Liver (tissue), 9 donors: ENCODE data around the gene COL19A1. TPM values are rescaled to one million over a fixed set of nuclear protein-coding genes. Genes with fewer than 3 reads are reported as not detected.

Experiments
- DNase-seq: peaks from one replicate; pipeline ENCODE4 v3.0.0-alpha.2; 2017; ENCODE audit warnings: low spot score
- H3K27ac ChIP-seq, 2 donors: one replicate each; pipeline ENCODE4 v1.7.0; 2013; ENCODE audit warnings: inconsistent platforms in 2 of 2, low read length in 2 of 2, control low read depth in 1 of 2, low read depth in 1 of 2, mild to moderate bottlenecking in 1 of 2
- H3K27me3 ChIP-seq, 4 donors: one replicate each; pipeline versions ENCODE4 v1.6.1 to v1.7.0; 2013; ENCODE audit warnings: low read length in 3 of 4, inconsistent platforms in 1 of 4, mild to moderate bottlenecking in 1 of 4, moderate library complexity in 1 of 4; ENCODE audit not compliant: control insufficient read depth in 4 of 4, insufficient read depth in 4 of 4
- H3K36me3 ChIP-seq, 4 donors: one replicate each; pipeline versions ENCODE4 v1.6.1 to v1.7.0; 2013; ENCODE audit warnings: low read length in 3 of 4, mild to moderate bottlenecking in 3 of 4, low read depth in 1 of 4, moderate library complexity in 1 of 4; ENCODE audit not compliant: control insufficient read depth in 4 of 4, insufficient read depth in 3 of 4
- H3K4me1 ChIP-seq, 4 donors: one replicate each; pipeline versions ENCODE4 v1.6.1 to v1.7.0; 2013; ENCODE audit warnings: low read length in 3 of 4, mild to moderate bottlenecking in 3 of 4, moderate library complexity in 1 of 4; ENCODE audit not compliant: control insufficient read depth in 4 of 4, insufficient read depth in 4 of 4
- H3K4me3 ChIP-seq, 3 donors: one replicate each; pipeline versions ENCODE4 v1.6.1 to v1.7.0; 2013; ENCODE audit warnings: low read length in 3 of 3, control low read depth in 1 of 3, low read depth in 1 of 3, mild to moderate bottlenecking in 1 of 3
- H3K9ac ChIP-seq, 2 donors: one replicate each; pipeline ENCODE4 v1.7.0; 2013; ENCODE audit warnings: low read length in 2 of 2, mild to moderate bottlenecking in 2 of 2, moderate library complexity in 2 of 2, control low read depth in 1 of 2, low read depth in 1 of 2
- H3K9me3 ChIP-seq, 4 donors: one replicate each; pipeline versions ENCODE4 v1.6.1 to v1.7.0; 2013; ENCODE audit warnings: low read length in 3 of 4; ENCODE audit not compliant: control insufficient read depth in 4 of 4
- CTCF ChIP-seq: fragments of 150-350 bp; IDR thresholded peaks from 2 replicates; pipeline ENCODE4 v1.5.1; 2017; ENCODE audit warnings: improper control_type of control experiment, low read depth, low read length; ENCODE audit not compliant: missing input control
- FOXA2 ChIP-seq: IDR thresholded peaks from 2 replicates; pipeline ENCODE4 v1.6.1; 2016; ENCODE audit warnings: antibody characterized with exemption
- GABPA ChIP-seq, 2 donors: IDR thresholded peaks in 1 of 2; conservative IDR thresholded peaks in 1 of 2; 2 replicates each; pipeline ENCODE4 v1.6.1; 2016; ENCODE audit warnings: antibody characterized with exemption in 2 of 2, mild to moderate bottlenecking in 1 of 2, moderate library complexity in 1 of 2
- MAX ChIP-seq: IDR thresholded peaks from 2 replicates; pipeline ENCODE4 v1.6.1; 2016; ENCODE audit warnings: antibody characterized with exemption
- NR2F2 ChIP-seq: IDR thresholded peaks from 2 replicates; pipeline ENCODE4 v1.6.1; 2016; ENCODE audit warnings: antibody characterized with exemption
- RAD21 ChIP-seq, 2 donors: IDR thresholded peaks; 2 replicates each; pipeline ENCODE4 v1.6.1; 2016; ENCODE audit warnings: antibody characterized with exemption in 2 of 2, mild to moderate bottlenecking in 2 of 2
- TAF1 ChIP-seq: conservative IDR thresholded peaks from 2 replicates; pipeline ENCODE4 v1.6.1; 2016; ENCODE audit warnings: antibody characterized with exemption, mild to moderate bottlenecking
- WGBS: extraction: QIAGEN DNeasy Blood & Tissue Kit; methylation state at CpG from one replicate; pipeline ENCODE4 v1.1.7; 2013; 5-methylcytosine and 5-hydroxymethylcytosine counted together
- polyA plus RNA-seq, 2 donors: library from polyadenylated mRNA; stranded (reverse) in 1 of 2; unstranded in 1 of 2; fragments of 200-250 nt in 1 of 2; fragments of >200 nt in 1 of 2; fragmentation: Nextera tagmentation in 1 of 2; extraction: Ambion mirVana in 1 of 2; gene quantifications; one replicate each; pipeline versions ENCODE4 v1.2.1 to v1.2.3, GENCODE V29; 2013 to 2015
- total RNA-seq, 2 donors: library from RNA; depleted of rRNA; stranded (reverse); fragments of >200 nt; gene quantifications; one replicate each; pipeline ENCODE4 v1.2.3, GENCODE V29; 2014
- TF ChIP-seq, protein P1 (sequence below): IDR thresholded peaks from 2 replicates; pipeline ENCODE4 v1.6.1; 2016; ENCODE audit warnings: antibody characterized with exemption
- TF ChIP-seq, protein P2 (sequence below): IDR thresholded peaks from 2 replicates; pipeline ENCODE4 v1.6.1; 2016; ENCODE audit warnings: antibody characterized with exemption
- donor health status: healthy.
- donor health status: healthy.
- donor health status: healthy.
- donor health status: healthy.
- donor health status: healthy.

Gene COL19A1
- total and polyA plus RNA-seq, 4 donors, result 0.25 to 0.51 TPM; not detected in 2

DNA sequence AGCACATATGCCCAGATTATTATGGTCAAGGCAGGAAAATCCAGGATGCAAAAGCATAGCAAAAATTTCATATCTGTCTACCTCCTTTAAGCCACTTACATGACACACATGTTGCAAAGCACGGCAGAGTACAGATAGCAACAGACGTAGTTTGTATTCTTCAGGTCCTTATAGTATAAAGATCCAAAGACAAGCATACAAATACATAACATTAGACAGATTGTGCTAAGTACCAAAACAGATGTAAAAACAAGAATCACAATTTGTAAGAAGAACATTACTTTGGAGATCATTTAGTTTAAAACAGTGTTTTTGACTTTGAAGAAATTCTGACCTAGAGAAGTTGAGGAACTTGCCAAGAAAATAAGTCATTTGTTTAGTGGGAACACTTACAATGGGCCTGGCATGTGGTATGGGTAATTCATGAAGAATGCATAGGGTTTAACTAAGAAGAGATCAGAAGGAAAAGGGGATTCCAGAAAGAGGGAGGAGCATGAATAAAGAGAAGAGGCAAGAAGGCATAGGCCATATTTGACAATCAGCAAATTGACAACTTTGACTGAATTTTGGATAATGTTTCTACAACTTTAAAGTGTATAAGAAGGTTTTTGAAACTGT is 39.0 kb upstream of the COL19A1 start:
- Histone ChIP-seq H3K4me3 (no peak overlapping the region), H3K27ac (no peak overlapping the region), H3K9ac (no peak overlapping the region), H3K4me1 (peaks cover 1 to 5% (median 4%) of the 10 kb centered on the region in 4 donors), H3K9me3 (no peaks in the 10 kb centered on the region), H3K27me3 (no peaks in the 10 kb centered on the region), H3K36me3 (no peaks in the 10 kb centered on the region)
- DNase-seq, result no peak
- 88% methylated on average over 2 of the region's 2 CpGs for WGBS
- no peak for TF ChIP-seq TAF1

DNA sequence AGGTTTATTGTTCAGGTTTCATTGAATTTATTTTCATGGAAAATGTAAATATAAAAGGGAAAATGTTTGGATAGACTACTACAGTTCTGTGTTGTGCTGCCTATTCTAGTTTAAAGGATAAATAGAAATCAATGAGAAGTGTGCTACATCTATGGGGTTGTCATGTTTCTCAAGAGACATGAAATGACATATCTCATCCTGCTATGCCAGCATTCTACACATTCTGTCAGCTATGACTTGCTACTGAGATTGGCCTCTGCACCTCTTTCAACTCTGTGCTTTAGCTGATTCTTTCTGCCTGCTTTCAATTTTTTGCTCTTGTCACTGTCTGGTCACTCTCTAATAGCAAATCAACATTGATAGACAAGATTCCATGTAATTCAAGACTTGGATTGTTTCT is 33.8 kb upstream of the COL19A1 start:
- no peaks in the 10 kb centered on the region for H3K36me3 ChIP-seq
- H3K27ac ChIP-seq, result no peak overlapping the region
- H3K9me3 ChIP-seq, result no peaks in the 10 kb centered on the region
- no peak for DNase-seq
- H3K9ac ChIP-seq, result no peak overlapping the region
- TF ChIP-seq, protein P1, sequence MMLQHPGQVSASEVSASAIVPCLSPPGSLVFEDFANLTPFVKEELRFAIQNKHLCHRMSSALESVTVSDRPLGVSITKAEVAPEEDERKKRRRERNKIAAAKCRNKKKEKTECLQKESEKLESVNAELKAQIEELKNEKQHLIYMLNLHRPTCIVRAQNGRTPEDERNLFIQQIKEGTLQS, result no peak
- TF ChIP-seq RAD21 (IDR thresholded peaks at IDR 0.05), result no peak
- no peak for TF ChIP-seq MAX
- no peak for TF ChIP-seq CTCF
- no peak for TF ChIP-seq TAF1
- TF ChIP-seq, protein P2, sequence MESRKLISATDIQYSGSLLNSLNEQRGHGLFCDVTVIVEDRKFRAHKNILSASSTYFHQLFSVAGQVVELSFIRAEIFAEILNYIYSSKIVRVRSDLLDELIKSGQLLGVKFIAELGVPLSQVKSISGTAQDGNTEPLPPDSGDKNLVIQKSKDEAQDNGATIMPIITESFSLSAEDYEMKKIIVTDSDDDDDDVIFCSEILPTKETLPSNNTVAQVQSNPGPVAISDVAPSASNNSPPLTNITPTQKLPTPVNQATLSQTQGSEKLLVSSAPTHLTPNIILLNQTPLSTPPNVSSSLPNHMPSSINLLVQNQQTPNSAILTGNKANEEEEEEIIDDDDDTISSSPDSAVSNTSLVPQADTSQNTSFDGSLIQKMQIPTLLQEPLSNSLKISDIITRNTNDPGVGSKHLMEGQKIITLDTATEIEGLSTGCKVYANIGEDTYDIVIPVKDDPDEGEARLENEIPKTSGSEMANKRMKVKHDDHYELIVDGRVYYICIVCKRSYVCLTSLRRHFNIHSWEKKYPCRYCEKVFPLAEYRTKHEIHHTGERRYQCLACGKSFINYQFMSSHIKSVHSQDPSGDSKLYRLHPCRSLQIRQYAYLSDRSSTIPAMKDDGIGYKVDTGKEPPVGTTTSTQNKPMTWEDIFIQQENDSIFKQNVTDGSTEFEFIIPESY, result no peak
- no peak overlapping the region for H3K4me3 ChIP-seq
- H3K4me1 ChIP-seq, result no peaks in the 10 kb centered on the region
- H3K27me3 ChIP-seq, result peaks cover 0 to 2% (median 0%) of the 10 kb centered on the region in 4 donors

GRCh38 chr6:69835414-69836179 is 30.8 kb upstream of the COL19A1 start:
- 5% methylated on average over 5 of the region's 5 CpGs for WGBS
- no peaks in the 10 kb centered on the region for H3K9me3 ChIP-seq
- H3K36me3 ChIP-seq, result no peaks in the 10 kb centered on the region
- H3K27me3 ChIP-seq, result peaks cover 0 to 2% (median 0%) of the 10 kb centered on the region in 4 donors
- peak overlapping the region in 1 of 3 donors; percentile 20 for H3K4me3 ChIP-seq
- H3K9ac ChIP-seq, result no peak overlapping the region
- H3K27ac ChIP-seq, result no peak overlapping the region
- no peak for DNase-seq
- H3K4me1 ChIP-seq, result no peaks in the 10 kb centered on the region
- TF ChIP-seq RAD21 (IDR thresholded peaks at IDR 0.05) (peak; percentile 91), FOXA2 (no peak), NR2F2 (no peak), CTCF (peak; percentile 78), GABPA (IDR thresholded peaks at IDR 0.05 in 1 of 2, conservative IDR thresholded peaks at IDR 0.05 in 1 of 2) (no peak)
